Measurements from ENCODE around the gene GRIA1.

The GRIA1 gene

GRCh38 chr5:153543288-153543687, 52.8 kb downstream of the GRIA1 start:
- CTCF ChIA-PET = no interaction called here
- DNase-seq (ENCODE audit: extremely low spot score) = no peak
- POLR2A ChIA-PET = no interaction called here
- no peak for TF ChIP-seq CTBP1 (IDR thresholded peaks at IDR 0.05; ENCODE audit: borderline replicate concordance)

- ChIA-PET CTCF (no interaction called here), POLR2A (no interaction called here)
- TF ChIP-seq FOXA1 (IDR thresholded peaks at IDR 0.05) (no peak), FOXM1 (IDR thresholded peaks at IDR 0.05; ENCODE audit: borderline replicate concordance) (no peak), ZNF384 (IDR thresholded peaks at IDR 0.05) (no peak), LEF1 (IDR thresholded peaks at IDR 0.05; ENCODE audit: borderline replicate concordance) (no peak), SUZ12 (IDR thresholded peaks at IDR 0.05) (no peak), BHLHE40 (IDR thresholded peaks at IDR 0.05; ENCODE audit: borderline replicate concordance) (no peak), NFRKB (IDR thresholded peaks at IDR 0.05) (no peak), TARDBP (IDR thresholded peaks at IDR 0.05) (no peak), CTBP1 (IDR thresholded peaks at IDR 0.05; ENCODE audit: borderline replicate concordance) (no peak), HDGF (IDR thresholded peaks at IDR 0.05; ENCODE audit: borderline replicate concordance) (no peak), FOXK2 (IDR thresholded peaks at IDR 0.05) (no peak), L3MBTL2 (conservative IDR thresholded peaks at IDR 0.05) (no peak), ARNT (IDR thresholded peaks at IDR 0.05) (no peak), ELF4 (IDR thresholded peaks at IDR 0.05) (no peak), SP1 (IDR thresholded peaks at IDR 0.05) (no peak), PKNOX1 (IDR thresholded peaks at IDR 0.05) (no peak)
- DNase-seq (ENCODE audit: extremely low spot score) = no peak
Measured at GRCh38 chr5:153543959-153544470, 53.5 kb downstream of the GRIA1 start.

- POLR2A ChIA-PET = no interaction called here
- CTCF ChIA-PET = no interaction called here
- DNase-seq (ENCODE audit: extremely low spot score) = no peak
- TF ChIP-seq NFRKB (IDR thresholded peaks at IDR 0.05) (no peak), FOXM1 (IDR thresholded peaks at IDR 0.05; ENCODE audit: borderline replicate concordance) (no peak), LEF1 (IDR thresholded peaks at IDR 0.05; ENCODE audit: borderline replicate concordance) (no peak), HDGF (IDR thresholded peaks at IDR 0.05; ENCODE audit: borderline replicate concordance) (no peak), L3MBTL2 (conservative IDR thresholded peaks at IDR 0.05) (no peak), ARNT (IDR thresholded peaks at IDR 0.05) (no peak), ZNF384 (IDR thresholded peaks at IDR 0.05) (no peak), PKNOX1 (IDR thresholded peaks at IDR 0.05) (no peak)
Measured at GRCh38 chr5:153544706-153545105, 54.2 kb downstream of the GRIA1 start.

- DNase-seq (ENCODE audit: extremely low spot score) = no peak
- ChIA-PET POLR2A (no interaction called here), CTCF (no interaction called here)
- TF ChIP-seq TARDBP (IDR thresholded peaks at IDR 0.05) (no peak), HDGF (IDR thresholded peaks at IDR 0.05; ENCODE audit: borderline replicate concordance) (no peak), ELF4 (IDR thresholded peaks at IDR 0.05) (no peak), CTBP1 (IDR thresholded peaks at IDR 0.05; ENCODE audit: borderline replicate concordance) (no peak), BHLHE40 (IDR thresholded peaks at IDR 0.05; ENCODE audit: borderline replicate concordance) (no peak), PKNOX1 (IDR thresholded peaks at IDR 0.05) (no peak), FOXM1 (IDR thresholded peaks at IDR 0.05; ENCODE audit: borderline replicate concordance) (no peak), ARNT (IDR thresholded peaks at IDR 0.05) (no peak), SP1 (IDR thresholded peaks at IDR 0.05) (no peak), FOXA1 (IDR thresholded peaks at IDR 0.05) (no peak), FOXK2 (IDR thresholded peaks at IDR 0.05) (no peak), SUZ12 (IDR thresholded peaks at IDR 0.05) (no peak), L3MBTL2 (conservative IDR thresholded peaks at IDR 0.05) (no peak), NFRKB (IDR thresholded peaks at IDR 0.05) (no peak), ZNF384 (IDR thresholded peaks at IDR 0.05) (no peak), LEF1 (IDR thresholded peaks at IDR 0.05; ENCODE audit: borderline replicate concordance) (no peak)
Measured at GRCh38 chr5:153546566-153546965, 56.1 kb downstream of the GRIA1 start.

DNA sequence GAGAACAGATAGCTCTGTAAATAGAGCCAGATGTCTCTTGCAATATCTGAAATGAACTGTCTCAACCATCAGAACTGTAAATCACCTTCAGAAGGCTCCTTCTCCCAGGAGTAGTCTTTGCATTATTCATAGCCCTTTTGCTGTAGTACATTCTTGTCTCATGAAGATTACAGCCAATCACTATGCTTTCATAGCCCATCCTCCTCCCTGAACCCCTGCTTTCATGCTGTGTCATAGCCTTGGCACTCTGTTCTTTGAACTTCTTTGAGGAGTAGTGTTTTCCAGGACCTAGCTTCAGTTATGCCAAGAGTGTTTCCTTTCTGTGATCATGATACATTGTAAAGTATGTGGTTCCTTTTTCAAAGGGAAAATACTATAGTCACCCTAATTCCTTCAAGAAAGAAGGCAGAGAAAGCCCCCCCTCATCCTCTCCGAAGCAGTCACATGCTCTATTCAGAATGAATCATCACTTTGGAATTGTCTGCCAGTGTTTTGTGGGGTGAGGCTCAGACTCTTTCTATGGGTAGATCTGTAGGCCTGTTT, 61.1 kb downstream of the GRIA1 start:
- CTCF ChIA-PET = no interaction called here
- DNase-seq (ENCODE audit: extremely low spot score) = no peak
- POLR2A ChIA-PET = no interaction called here

DNA sequence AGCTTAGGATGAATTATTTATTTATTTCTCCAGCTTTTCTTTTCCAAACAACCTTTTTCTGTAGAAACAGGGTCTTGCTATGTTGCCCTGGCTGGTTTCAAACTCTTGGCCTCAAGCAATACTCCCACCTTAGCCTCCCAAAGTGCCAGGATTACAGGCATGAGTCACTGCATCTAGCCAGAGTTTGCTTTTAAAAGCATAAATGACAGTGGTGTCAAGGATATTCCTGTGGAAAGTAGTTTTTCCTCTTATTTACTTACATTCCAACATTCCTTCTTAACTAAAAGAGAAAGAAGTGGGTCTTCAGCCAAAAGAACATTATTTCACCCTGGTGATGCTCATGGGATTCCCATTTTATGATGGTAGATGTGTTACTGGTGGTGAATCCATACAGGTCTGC, 62.4 kb downstream of the GRIA1 start:
- DNase-seq (ENCODE audit: extremely low spot score) = no peak
- ChIA-PET CTCF (no interaction called here), POLR2A (no interaction called here)
- no peak for TF ChIP-seq SP1 (IDR thresholded peaks at IDR 0.05)
- no peak for TF ChIP-seq HDGF (IDR thresholded peaks at IDR 0.05; ENCODE audit: borderline replicate concordance)
- TF ChIP-seq NFRKB (IDR thresholded peaks at IDR 0.05) = no peak
- no peak for TF ChIP-seq TARDBP (IDR thresholded peaks at IDR 0.05)
- TF ChIP-seq ELF4 (IDR thresholded peaks at IDR 0.05) = no peak
- no peak for TF ChIP-seq CTBP1 (IDR thresholded peaks at IDR 0.05; ENCODE audit: borderline replicate concordance)
- no peak for TF ChIP-seq L3MBTL2 (conservative IDR thresholded peaks at IDR 0.05)
- TF ChIP-seq FOXK2 (IDR thresholded peaks at IDR 0.05) = no peak
- no peak for TF ChIP-seq BHLHE40 (IDR thresholded peaks at IDR 0.05; ENCODE audit: borderline replicate concordance)
- no peak for TF ChIP-seq ARNT (IDR thresholded peaks at IDR 0.05)
- no peak for TF ChIP-seq ZNF384 (IDR thresholded peaks at IDR 0.05)
- no peak for TF ChIP-seq LEF1 (IDR thresholded peaks at IDR 0.05; ENCODE audit: borderline replicate concordance)
- no peak for TF ChIP-seq SUZ12 (IDR thresholded peaks at IDR 0.05)
- TF ChIP-seq PKNOX1 (IDR thresholded peaks at IDR 0.05) = no peak

More for the DNA sequence above, 61.1 kb downstream of the GRIA1 start:
- TF ChIP-seq HDGF (IDR thresholded peaks at IDR 0.05; ENCODE audit: borderline replicate concordance) = no peak

All from HEK293T (cell line).